PC-3 (cell line): ENCODE results near the gene CRYGS. TPM values are rescaled to one million over a fixed set of nuclear protein-coding genes. Genes with fewer than 3 reads are reported as not detected.

Experiments
- ATAC-seq: fragments of 200-7000 bp; cut with Tn5 transposase; 2 replicates; pipeline ENCODE4 v1.9.1; 2020; ENCODE audit warnings: mild to moderate bottlenecking, moderate library complexity
- BruUV-seq: library from RNA; stranded (reverse); fragments of 400-500 nt; replicated peaks from 2 replicates; lab custom pipeline; 2021; lab: Mats Ljungman, UMichigan
- CTCF ChIA-PET: fragments of 300-600 bp; sonication (Branson Sonifier 250); formaldehyde crosslinking; loops from one replicate; lab custom pipeline; 2022; ENCODE audit warnings: antibody characterized with exemption; lab: Charles Lee
- POLR2A ChIA-PET: fragments of 300-600 bp; sonication (Branson Sonifier 250); formaldehyde crosslinking; loops from one replicate; lab custom pipeline; 2022; ENCODE audit warnings: antibody characterized with exemption; ENCODE audit not compliant: unreplicated experiment; lab: Charles Lee
- DNase-seq: peaks from one replicate; pipeline ENCODE4 v3.0.0-alpha.2; 2015
- H2AFZ ChIP-seq: fragments of 300-600 bp; sonication (generic); 2 replicates; pipeline ENCODE4 v1.6.0; 2016; ENCODE audit warnings: antibody characterized with exemption, low read length
- H3F3A ChIP-seq: fragments of 300-600 bp; sonication (generic); one replicate; pipeline ENCODE4 v1.6.0; 2017; ENCODE audit warnings: antibody characterized with exemption, low read length, control low read depth, mild to moderate bottlenecking; ENCODE audit not compliant: unreplicated experiment
- H3K27ac ChIP-seq: fragments of 300-600 bp; sonication (generic); 2 replicates; pipeline ENCODE4 v1.5.1; 2016; ENCODE audit warnings: mild to moderate bottlenecking, low read length
- H3K27me3 ChIP-seq: fragments of 300-600 bp; sonication (generic); 2 replicates; pipeline ENCODE4 v1.6.1; 2016; ENCODE audit warnings: low read length, mixed read lengths
- H3K36me3 ChIP-seq: fragments of 300-600 bp; sonication (generic); 2 replicates; pipeline ENCODE4 v1.6.1; 2016; ENCODE audit warnings: low read depth, mixed run types, low read length, mixed read lengths
- H3K4me1 ChIP-seq: fragments of 300-600 bp; sonication (generic); 2 replicates; pipeline ENCODE4 v1.5.1; 2016; ENCODE audit warnings: low read length; ENCODE audit not compliant: insufficient read depth
- H3K4me2 ChIP-seq: fragments of 300-600 bp; sonication (generic); 2 replicates; pipeline ENCODE4 v1.6.0; 2016; ENCODE audit warnings: low read length
- H3K4me3 ChIP-seq: fragments of 300-600 bp; sonication (generic); 2 replicates; pipeline ENCODE4 v1.5.1; 2016; ENCODE audit warnings: mild to moderate bottlenecking, low read length, mixed read lengths
- H3K79me2 ChIP-seq: fragments of 300-600 bp; sonication (generic); 2 replicates; pipeline ENCODE4 v1.6.1; 2017; ENCODE audit warnings: low read length, mixed read lengths
- H3K9ac ChIP-seq: fragments of 300-600 bp; sonication (generic); 2 replicates; pipeline ENCODE4 v1.6.0; 2016; ENCODE audit warnings: mild to moderate bottlenecking, low read length
- H3K9me2 ChIP-seq: fragments of 300-600 bp; sonication (generic); replicated peaks from 2 replicates; pipeline ENCODE4 v1.6.1; 2016; ENCODE audit warnings: mixed run types, low read length, mixed read lengths
- H3K9me3 ChIP-seq: fragments of 300-600 bp; sonication (generic); 2 replicates; pipeline ENCODE4 v1.6.1; 2016; ENCODE audit warnings: low read length, mixed read lengths
- H4K20me1 ChIP-seq: fragments of 300-600 bp; sonication (generic); 2 replicates; pipeline ENCODE4 v1.6.1; 2016; ENCODE audit warnings: low read length, mixed read lengths
- EZH2 ChIP-seq: fragments of 300-600 bp; sonication (generic); IDR thresholded peaks from one replicate; pipeline ENCODE4 v1.6.1; 2017; ENCODE audit warnings: antibody characterized with exemption, mild to moderate bottlenecking, low read length; ENCODE audit not compliant: unreplicated experiment
- EZH2phosphoT487 ChIP-seq: fragments of 300-600 bp; sonication (generic); IDR thresholded peaks from 2 replicates; pipeline ENCODE4 v1.6.1; 2018; ENCODE audit warnings: mild to moderate bottlenecking, antibody characterized with exemption, low read length, borderline replicate concordance
- intact Hi-C: fragments of 100-400 bp; cut with micrococcal nuclease; formaldehyde crosslinking; loops from 2 replicates; pipeline ENCODE4 v1.9.0; 2023
- total RNA-seq: library from RNA; depleted of rRNA; stranded (reverse); fragments of >200 nt; gene quantifications from 2 replicates; pipeline ENCODE4 v1.2.3, GENCODE V29; 2014
- TF ChIP-seq, protein P1 (sequence below): fragments of 300-600 bp; sonication (generic); conservative IDR thresholded peaks from 2 replicates; pipeline ENCODE4 v1.5.1; 2017; ENCODE audit warnings: antibody characterized with exemption, low read depth, mild to moderate bottlenecking, low read length

The CRYGS gene
- total RNA-seq, 1 experiment from 2014 or later = 3.4 TPM

DNA sequence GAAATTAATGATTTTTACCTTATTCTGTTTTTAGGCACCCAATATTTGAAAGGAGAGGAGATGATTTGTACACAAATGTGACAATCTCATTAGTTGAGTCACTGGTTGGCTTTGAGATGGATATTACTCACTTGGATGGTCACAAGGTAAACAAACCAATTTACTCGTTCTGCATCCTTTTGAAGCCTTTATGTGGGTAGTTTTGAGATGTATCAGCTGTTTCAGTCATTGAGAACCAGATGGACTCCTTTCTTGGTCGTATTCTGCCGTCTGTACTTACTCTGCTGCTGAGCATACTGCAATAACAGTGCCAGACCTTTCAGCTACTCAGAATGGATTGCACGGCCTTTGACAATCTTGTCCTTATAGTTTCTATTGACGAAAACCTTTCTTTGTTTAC, 39.7 kb upstream of the CRYGS start:
- peak; percentile 87 for DNase-seq
- peak; percentile 75 for ATAC-seq
- POLR2A ChIA-PET = no interaction called here
- no TSS peak for BruUV-seq
- Histone ChIP-seq H3K27me3 (no peaks in the 10 kb centered on the region), H3K4me2 (peak overlapping the region; percentile 38), H3K79me2 (no peaks in the 10 kb centered on the region), H4K20me1 (peaks cover 4% of the 10 kb centered on the region; the same call in 1 of the 2 replicates), H3K27ac (0 out of 2 replicates have a peak overlapping the region, but pooled peaks have one; percentile 15), H3F3A (peaks cover 7% of the 10 kb centered on the region), H3K4me3 (no peak overlapping the region), H3K9ac (no peak overlapping the region), H3K9me2 (no peaks in the 10 kb centered on the region), H2AFZ (no peak overlapping the region), H3K4me1 (peaks cover 27% of the 10 kb centered on the region), H3K9me3 (no peaks in the 10 kb centered on the region), H3K36me3 (peaks cover 56% of the 10 kb centered on the region)
- CTCF ChIA-PET = no interaction called here
- intact Hi-C loops = no loop called here
- no peak for TF ChIP-seq EZH2phosphoT487
- no peak for TF ChIP-seq EZH2
- TF ChIP-seq, protein P1, sequence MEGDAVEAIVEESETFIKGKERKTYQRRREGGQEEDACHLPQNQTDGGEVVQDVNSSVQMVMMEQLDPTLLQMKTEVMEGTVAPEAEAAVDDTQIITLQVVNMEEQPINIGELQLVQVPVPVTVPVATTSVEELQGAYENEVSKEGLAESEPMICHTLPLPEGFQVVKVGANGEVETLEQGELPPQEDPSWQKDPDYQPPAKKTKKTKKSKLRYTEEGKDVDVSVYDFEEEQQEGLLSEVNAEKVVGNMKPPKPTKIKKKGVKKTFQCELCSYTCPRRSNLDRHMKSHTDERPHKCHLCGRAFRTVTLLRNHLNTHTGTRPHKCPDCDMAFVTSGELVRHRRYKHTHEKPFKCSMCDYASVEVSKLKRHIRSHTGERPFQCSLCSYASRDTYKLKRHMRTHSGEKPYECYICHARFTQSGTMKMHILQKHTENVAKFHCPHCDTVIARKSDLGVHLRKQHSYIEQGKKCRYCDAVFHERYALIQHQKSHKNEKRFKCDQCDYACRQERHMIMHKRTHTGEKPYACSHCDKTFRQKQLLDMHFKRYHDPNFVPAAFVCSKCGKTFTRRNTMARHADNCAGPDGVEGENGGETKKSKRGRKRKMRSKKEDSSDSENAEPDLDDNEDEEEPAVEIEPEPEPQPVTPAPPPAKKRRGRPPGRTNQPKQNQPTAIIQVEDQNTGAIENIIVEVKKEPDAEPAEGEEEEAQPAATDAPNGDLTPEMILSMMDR = no peak

DNA sequence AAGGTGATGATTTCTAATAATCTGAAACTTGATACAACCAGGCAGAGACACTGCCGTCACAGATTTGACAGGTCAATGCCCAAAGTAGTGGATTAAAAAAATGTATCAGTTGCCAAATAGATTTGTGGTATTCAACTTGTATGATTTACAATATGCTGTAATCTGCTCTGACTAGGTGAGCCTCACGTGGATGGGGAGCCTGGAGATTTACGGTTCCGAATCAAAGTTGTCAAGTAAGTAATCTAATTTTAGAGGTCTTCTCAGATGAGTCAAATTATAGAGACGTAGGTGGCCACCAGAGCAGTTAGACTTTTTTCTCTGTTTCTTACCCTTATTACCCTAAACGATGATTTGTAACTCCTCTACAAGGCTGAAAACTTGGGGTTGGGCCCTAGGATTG, 38.4 kb upstream of the CRYGS start:
- Histone ChIP-seq H3K9me3 (no peaks in the 10 kb centered on the region), H3K9me2 (no peaks in the 10 kb centered on the region), H3K9ac (no peak overlapping the region), H3K4me3 (no peak overlapping the region), H3K27me3 (no peaks in the 10 kb centered on the region), H3F3A (peaks cover 7% of the 10 kb centered on the region), H3K4me2 (no peak overlapping the region), H3K4me1 (peaks cover 19% of the 10 kb centered on the region), H3K36me3 (peaks cover 64% of the 10 kb centered on the region), H3K79me2 (no peaks in the 10 kb centered on the region), H4K20me1 (peaks cover 4% of the 10 kb centered on the region; the same call in 1 of the 2 replicates), H2AFZ (no peak overlapping the region), H3K27ac (no peak overlapping the region)
- CTCF ChIA-PET = no interaction called here
- no TSS peak for BruUV-seq
- DNase-seq (no peak), ATAC-seq (no peak)
- intact Hi-C loops = no loop called here
- POLR2A ChIA-PET = no interaction called here
- TF ChIP-seq, protein P1 = no peak
- TF ChIP-seq EZH2 (no peak), EZH2phosphoT487 (no peak)

DNA sequence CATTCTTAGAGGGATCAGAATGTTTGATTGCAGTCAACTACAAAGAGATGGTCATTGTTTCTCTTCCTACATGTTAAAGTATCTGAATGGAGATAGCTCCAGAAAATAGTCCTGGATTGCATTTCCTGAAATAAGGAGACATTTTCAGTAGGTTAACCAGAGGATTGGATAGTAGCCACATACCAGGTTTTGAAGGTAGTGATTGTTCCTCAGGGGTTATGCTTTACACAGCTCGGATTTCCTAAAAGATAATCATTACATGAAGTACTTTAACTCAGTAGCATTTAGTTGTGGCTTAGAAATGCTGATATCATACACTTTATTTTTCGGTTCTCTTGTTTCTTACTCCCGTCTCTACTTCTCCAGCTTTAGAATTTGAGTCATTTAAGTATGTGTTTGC, 36.6 kb upstream of the CRYGS start:
- ATAC-seq (no peak), DNase-seq (no peak)
- BruUV-seq = no TSS peak
- intact Hi-C loops = no loop called here
- Histone ChIP-seq H4K20me1 (peaks cover 4% of the 10 kb centered on the region; the same call in 1 of the 2 replicates), H3K9me3 (no peaks in the 10 kb centered on the region), H3F3A (peaks cover 7% of the 10 kb centered on the region), H3K4me1 (peaks cover 19% of the 10 kb centered on the region), H3K4me3 (no peak overlapping the region), H3K9me2 (no peaks in the 10 kb centered on the region), H3K27ac (no peak overlapping the region), H3K36me3 (peaks cover 76% of the 10 kb centered on the region), H2AFZ (no peak overlapping the region), H3K4me2 (no peak overlapping the region), H3K9ac (no peak overlapping the region), H3K79me2 (no peaks in the 10 kb centered on the region), H3K27me3 (no peaks in the 10 kb centered on the region)
- ChIA-PET POLR2A (interaction anchor here (0.6 to 1.6 kb wide), 2 partner anchors 10 to 757 kb away, joined by 3 to 9 read pairs; partner anchors contain the start of gene DNAJB11), CTCF (interaction anchor here (0.6 kb wide), 1 partner anchor 9 kb away, joined by 8 read pairs; no protein-coding TSS in a partner anchor)
- TF ChIP-seq, protein P1 = no peak
- TF ChIP-seq EZH2 (no peak), EZH2phosphoT487 (no peak)
